Measurements from ENCODE around the gene ANXA8.

GRCh38 chr10:47444047-47444446 lies 39.9 kb downstream of the ANXA8 start:
- TF ChIP-seq CTCF (IDR thresholded peaks at IDR 0.05): no peak
- no peak for TF ChIP-seq EP300 (IDR thresholded peaks at IDR 0.05)

All from ovary (tissue), 3 donors.